Activated CD8-positive, alpha-beta T cell treated with anti-CD3 and anti-CD28 coated beads for 36 hours (primary cell): ENCODE measurements around the gene SLC6A5. TPM values are rescaled to one million over a fixed set of nuclear protein-coding genes. Genes with fewer than 3 reads are reported as not detected.

Experiments
- ATAC-seq: fragments of 200-7000 bp; cut with Tn5 transposase; one replicate; pipeline ENCODE4 v1.10.0; 2021; ENCODE audit warnings: mild to moderate bottlenecking, moderate library complexity
- CTCF ChIA-PET: fragments of 350-600 bp; sonication (Branson Sonifier 250); formaldehyde crosslinking; loops from one replicate; lab custom pipeline; 2021; ENCODE audit warnings: antibody characterized with exemption; lab: Charles Lee
- POLR2A ChIA-PET: fragments of 350-600 bp; sonication (Branson Sonifier 250); formaldehyde crosslinking; loops from one replicate; lab custom pipeline; 2021; ENCODE audit warnings: antibody characterized with exemption; lab: Charles Lee
- DNase-seq: peaks from one replicate; pipeline ENCODE4 v3.0.0-alpha.2; 2020
- H3K27ac Mint-ChIP-seq: one replicate; pipeline ENCODE4 v1.8.0; 2021; ENCODE audit warnings: mild to moderate bottlenecking, mixed read lengths
- H3K27me3 Mint-ChIP-seq: one replicate; pipeline ENCODE4 v1.8.0; 2021; ENCODE audit warnings: mixed read lengths
- H3K36me3 Mint-ChIP-seq: one replicate; pipeline ENCODE4 v1.8.0; 2021; ENCODE audit warnings: low read depth, mixed read lengths
- H3K4me1 Mint-ChIP-seq: one replicate; pipeline ENCODE4 v1.8.0; 2021; ENCODE audit warnings: low read depth, mixed read lengths
- H3K4me3 Mint-ChIP-seq: one replicate; pipeline ENCODE4 v1.8.0; 2021; ENCODE audit warnings: mild to moderate bottlenecking, moderate library complexity, mixed read lengths
- H3K9me3 Mint-ChIP-seq: one replicate; pipeline ENCODE4 v1.8.0; 2021; ENCODE audit warnings: mixed read lengths
- intact Hi-C: fragments of 100-400 bp; cut with micrococcal nuclease; formaldehyde crosslinking; loops from one replicate; pipeline ENCODE4 v1.10.0; 2022
- total RNA-seq, 2 experiments: library from RNA; stranded (reverse); gene quantifications; one replicate each; pipeline ENCODE4 v1.2.3, GENCODE V29; 2021
- TF ChIP-seq, protein P1 (sequence below): fragments of 200-600 bp; IDR thresholded peaks from one replicate; pipeline ENCODE4 v1.8.0; 2022; ENCODE audit warnings: antibody characterized with exemption, mild to moderate bottlenecking

Gene SLC6A5
- total RNA-seq, 2 experiments from 2014 or later = not detected

DNA sequence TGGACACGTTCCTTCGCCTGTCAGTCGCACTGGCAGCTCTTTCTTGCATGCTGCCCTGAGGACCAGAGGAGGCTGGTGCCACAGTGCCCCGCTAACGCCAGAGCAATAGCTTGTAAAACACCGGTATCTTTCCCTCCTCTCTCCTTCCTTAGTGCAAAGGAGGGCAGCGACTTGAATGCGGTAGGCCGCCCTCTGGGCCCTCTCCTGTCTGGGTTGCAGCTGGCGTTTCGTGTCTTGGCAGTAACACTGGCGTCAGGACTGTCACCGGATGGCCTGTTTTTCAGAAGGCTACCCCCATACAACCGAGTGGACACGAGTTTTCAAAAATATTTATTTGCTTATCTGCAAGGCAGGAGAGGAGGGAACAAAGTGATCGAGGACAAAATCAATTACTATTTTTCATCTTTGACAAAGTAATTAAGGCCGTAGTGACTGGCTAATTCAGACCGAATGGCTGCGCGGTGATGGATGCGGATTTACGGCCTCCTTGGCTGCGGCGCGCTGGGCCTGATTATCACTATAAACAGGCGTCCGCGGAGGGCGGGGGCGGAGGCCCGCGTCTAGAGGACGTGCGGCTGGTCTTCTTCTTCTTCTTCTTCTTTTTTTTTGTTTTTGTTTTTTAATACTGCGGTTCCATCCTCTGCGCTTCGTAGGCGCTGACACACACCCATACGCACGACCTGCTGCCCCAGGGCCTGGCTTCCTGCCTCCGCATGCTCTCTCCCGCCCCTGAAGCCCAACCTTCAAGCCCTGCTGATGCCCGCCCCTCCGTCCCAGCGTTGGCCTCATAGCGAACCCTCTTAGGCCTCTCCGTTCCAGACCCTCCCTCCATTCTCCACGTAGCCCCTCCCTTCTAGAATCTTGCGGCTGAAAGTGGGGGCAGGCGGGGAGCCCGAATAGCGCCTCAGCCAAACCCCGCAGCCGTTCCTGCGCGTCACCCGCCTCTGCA is 2.9 kb upstream of the SLC6A5 start:
- Mint-ChIP-seq H3K27ac (no peak overlapping the region), H3K4me3 (no peak overlapping the region), H3K9me3 (no peaks in the 10 kb centered on the region), H3K27me3 (peaks cover 72% of the 10 kb centered on the region), H3K36me3 (no peaks in the 10 kb centered on the region), H3K4me1 (peaks cover 5% of the 10 kb centered on the region)
- CTCF ChIA-PET = no interaction called here
- ATAC-seq (peak; percentile 49), DNase-seq (no peak)
- POLR2A ChIA-PET = no interaction called here
- intact Hi-C loops = loop anchor here (10.0 kb wide), 1 partner anchor 442 kb away; no protein-coding TSS in a partner anchor
- TF ChIP-seq, protein P1, sequence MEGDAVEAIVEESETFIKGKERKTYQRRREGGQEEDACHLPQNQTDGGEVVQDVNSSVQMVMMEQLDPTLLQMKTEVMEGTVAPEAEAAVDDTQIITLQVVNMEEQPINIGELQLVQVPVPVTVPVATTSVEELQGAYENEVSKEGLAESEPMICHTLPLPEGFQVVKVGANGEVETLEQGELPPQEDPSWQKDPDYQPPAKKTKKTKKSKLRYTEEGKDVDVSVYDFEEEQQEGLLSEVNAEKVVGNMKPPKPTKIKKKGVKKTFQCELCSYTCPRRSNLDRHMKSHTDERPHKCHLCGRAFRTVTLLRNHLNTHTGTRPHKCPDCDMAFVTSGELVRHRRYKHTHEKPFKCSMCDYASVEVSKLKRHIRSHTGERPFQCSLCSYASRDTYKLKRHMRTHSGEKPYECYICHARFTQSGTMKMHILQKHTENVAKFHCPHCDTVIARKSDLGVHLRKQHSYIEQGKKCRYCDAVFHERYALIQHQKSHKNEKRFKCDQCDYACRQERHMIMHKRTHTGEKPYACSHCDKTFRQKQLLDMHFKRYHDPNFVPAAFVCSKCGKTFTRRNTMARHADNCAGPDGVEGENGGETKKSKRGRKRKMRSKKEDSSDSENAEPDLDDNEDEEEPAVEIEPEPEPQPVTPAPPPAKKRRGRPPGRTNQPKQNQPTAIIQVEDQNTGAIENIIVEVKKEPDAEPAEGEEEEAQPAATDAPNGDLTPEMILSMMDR = no peak

- intact Hi-C loops = loop anchor here (10.0 kb wide), 1 partner anchor 442 kb away; no protein-coding TSS in a partner anchor
- H3K27ac Mint-ChIP-seq = no peak overlapping the region
- H3K36me3 Mint-ChIP-seq = no peaks in the 10 kb centered on the region
- DNase-seq (no peak), ATAC-seq (no peak)
- no peaks in the 10 kb centered on the region for H3K9me3 Mint-ChIP-seq
- H3K27me3 Mint-ChIP-seq = peaks cover 78% of the 10 kb centered on the region
- ChIA-PET POLR2A (no interaction called here), CTCF (no interaction called here)
- H3K4me3 Mint-ChIP-seq = no peak overlapping the region
- peaks cover 5% of the 10 kb centered on the region for H3K4me1 Mint-ChIP-seq
- TF ChIP-seq, protein P1 = no peak
Measured at GRCh38 chr11:20597154-20597679, 2.2 kb upstream of the SLC6A5 start.

DNA sequence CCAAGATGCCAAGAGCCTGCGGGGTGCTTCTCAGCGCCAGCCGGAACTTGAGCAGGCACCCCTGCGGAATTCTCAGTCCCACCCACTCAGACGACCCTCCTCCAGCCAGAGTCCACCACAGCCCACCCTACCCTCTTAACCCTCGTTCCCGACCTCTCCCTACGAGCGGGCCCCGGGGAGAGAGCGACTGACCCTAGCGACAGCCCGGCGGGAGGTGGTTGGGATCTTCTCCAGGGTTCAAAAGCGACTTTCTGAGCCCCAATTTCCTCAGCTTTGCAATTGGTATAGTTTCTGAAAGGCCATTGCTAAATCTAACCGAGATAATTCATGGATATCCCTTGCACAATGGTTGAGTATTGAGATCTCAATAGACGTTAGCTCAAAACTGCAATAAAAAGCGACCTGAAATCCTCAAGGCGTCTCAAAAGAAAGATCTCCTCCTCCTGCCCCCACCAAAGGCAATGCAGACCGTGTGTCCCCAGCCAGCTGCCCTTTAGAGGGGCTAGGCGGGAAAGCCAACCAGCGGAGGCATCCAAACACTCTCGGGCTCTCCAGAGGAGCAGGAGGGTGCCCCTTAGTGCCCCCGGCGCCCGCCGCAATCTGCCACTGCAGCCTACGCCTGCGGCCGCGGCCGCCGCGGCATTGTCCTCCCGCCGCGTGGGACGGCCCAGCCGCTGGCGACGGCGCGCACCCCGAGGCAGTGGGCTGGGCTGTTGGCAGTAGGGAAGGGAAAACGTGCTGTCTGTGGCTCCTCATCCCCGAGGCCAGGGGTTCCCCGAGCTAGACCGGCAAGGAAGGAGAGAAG is 1.5 kb upstream of the SLC6A5 start:
- Mint-ChIP-seq H3K9me3 (no peaks in the 10 kb centered on the region), H3K36me3 (no peaks in the 10 kb centered on the region), H3K4me1 (peaks cover 5% of the 10 kb centered on the region), H3K27ac (no peak overlapping the region), H3K27me3 (peaks cover 85% of the 10 kb centered on the region), H3K4me3 (no peak overlapping the region)
- TF ChIP-seq, protein P1 = no peak
- ChIA-PET CTCF (interaction anchor here (0.9 kb wide), 1 partner anchor 12 kb away, joined by 5 read pairs; no protein-coding TSS in a partner anchor), POLR2A (no interaction called here)
- no peak for ATAC-seq
- intact Hi-C loops = loop anchor here (10.0 kb wide), 1 partner anchor 443 kb away; no protein-coding TSS in a partner anchor
- DNase-seq = no peak

DNA sequence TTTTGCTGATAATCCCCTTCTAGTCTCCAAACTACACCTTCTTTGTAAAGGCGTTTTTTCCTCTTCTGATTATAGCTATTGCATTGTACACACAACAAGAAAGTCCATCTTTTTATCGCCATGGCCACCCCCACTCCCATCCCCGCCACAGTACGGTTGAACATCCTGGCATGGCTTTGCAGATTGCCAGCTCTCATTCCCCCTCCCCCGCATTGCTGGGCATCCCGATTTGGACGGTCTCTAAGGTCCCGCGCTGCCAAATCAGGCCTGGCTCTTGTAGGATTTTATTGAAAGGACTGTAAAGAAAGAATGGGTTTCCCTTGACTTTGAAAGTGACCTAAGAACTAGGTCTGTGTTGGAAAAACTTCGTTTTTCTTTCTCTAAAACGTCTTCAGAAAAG is 916 bp upstream of the SLC6A5 start:
- H3K27me3 Mint-ChIP-seq = peaks cover 87% of the 10 kb centered on the region
- H3K36me3 Mint-ChIP-seq = no peaks in the 10 kb centered on the region
- DNase-seq (no peak), ATAC-seq (no peak)
- H3K9me3 Mint-ChIP-seq = no peaks in the 10 kb centered on the region
- TF ChIP-seq, protein P1 = no peak
- peaks cover 5% of the 10 kb centered on the region for H3K4me1 Mint-ChIP-seq
- ChIA-PET POLR2A (no interaction called here), CTCF (interaction anchor here (0.9 kb wide), 1 partner anchor 11 kb away, joined by 5 read pairs; no protein-coding TSS in a partner anchor)
- H3K27ac Mint-ChIP-seq = no peak overlapping the region
- intact Hi-C loops = loop anchor here (10.0 kb wide), 1 partner anchor 444 kb away; no protein-coding TSS in a partner anchor
- H3K4me3 Mint-ChIP-seq = no peak overlapping the region
